Nephron (organoid): Measurements from ENCODE around the gene ZNF343.
A peak's percentile ranks its signal among the peaks of the same experiment; 100 is the strongest.

Experiments used
- H3K27ac Mint-ChIP-seq, 3 experiments: 2 replicates each; pipeline ENCODE4 v1.8.0; 2020; ENCODE audit warnings: mixed read lengths in 3 of 3, mild to moderate bottlenecking in 2 of 3, moderate library complexity in 1 of 3
- H3K27me3 Mint-ChIP-seq: 2 replicates; pipeline ENCODE4 v1.8.0; 2021; ENCODE audit warnings: low read depth, mild to moderate bottlenecking, moderate library complexity, mixed read lengths
- H3K36me3 Mint-ChIP-seq: 2 replicates; pipeline ENCODE4 v1.8.0; 2020; ENCODE audit warnings: low read depth, mixed read lengths
- H3K4me1 Mint-ChIP-seq: 2 replicates; pipeline ENCODE4 v1.8.0; 2020; ENCODE audit warnings: mixed read lengths
- H3K4me3 Mint-ChIP-seq, 3 experiments: 2 replicates each; pipeline ENCODE4 v1.8.0; 2020; ENCODE audit warnings: mild to moderate bottlenecking in 3 of 3, mixed read lengths in 3 of 3, moderate library complexity in 2 of 3
- H3K9me3 Mint-ChIP-seq: 2 replicates; pipeline ENCODE4 v1.8.0; 2020; ENCODE audit warnings: mixed read lengths
- TF ChIP-seq, protein P1 (sequence below), 3 experiments: fragments of 200-600 bp; sonication (generic); IDR thresholded peaks; one replicate each; pipeline ENCODE4 v1.5.0; 2021; ENCODE audit warnings: antibody characterized with exemption in 3 of 3; ENCODE audit not compliant: unreplicated experiment in 3 of 3

ZNF343 gene

GRCh38 chr20:2455771-2456497 is 52.8 kb downstream of the ZNF343 start:
- Mint-ChIP-seq H3K27ac (no peak overlapping the region), H3K36me3 (peaks cover 24% of the 10 kb centered on the region), H3K9me3 (no peaks in the 10 kb centered on the region), H3K27me3 (no peaks in the 10 kb centered on the region), H3K4me3 (no peak overlapping the region), H3K4me1 (no peaks in the 10 kb centered on the region)
- TF ChIP-seq, protein P1, sequence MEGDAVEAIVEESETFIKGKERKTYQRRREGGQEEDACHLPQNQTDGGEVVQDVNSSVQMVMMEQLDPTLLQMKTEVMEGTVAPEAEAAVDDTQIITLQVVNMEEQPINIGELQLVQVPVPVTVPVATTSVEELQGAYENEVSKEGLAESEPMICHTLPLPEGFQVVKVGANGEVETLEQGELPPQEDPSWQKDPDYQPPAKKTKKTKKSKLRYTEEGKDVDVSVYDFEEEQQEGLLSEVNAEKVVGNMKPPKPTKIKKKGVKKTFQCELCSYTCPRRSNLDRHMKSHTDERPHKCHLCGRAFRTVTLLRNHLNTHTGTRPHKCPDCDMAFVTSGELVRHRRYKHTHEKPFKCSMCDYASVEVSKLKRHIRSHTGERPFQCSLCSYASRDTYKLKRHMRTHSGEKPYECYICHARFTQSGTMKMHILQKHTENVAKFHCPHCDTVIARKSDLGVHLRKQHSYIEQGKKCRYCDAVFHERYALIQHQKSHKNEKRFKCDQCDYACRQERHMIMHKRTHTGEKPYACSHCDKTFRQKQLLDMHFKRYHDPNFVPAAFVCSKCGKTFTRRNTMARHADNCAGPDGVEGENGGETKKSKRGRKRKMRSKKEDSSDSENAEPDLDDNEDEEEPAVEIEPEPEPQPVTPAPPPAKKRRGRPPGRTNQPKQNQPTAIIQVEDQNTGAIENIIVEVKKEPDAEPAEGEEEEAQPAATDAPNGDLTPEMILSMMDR (IDR thresholded peaks at IDR 0.05; ENCODE audit: unreplicated experiment in 3 of 3): no peak

DNA sequence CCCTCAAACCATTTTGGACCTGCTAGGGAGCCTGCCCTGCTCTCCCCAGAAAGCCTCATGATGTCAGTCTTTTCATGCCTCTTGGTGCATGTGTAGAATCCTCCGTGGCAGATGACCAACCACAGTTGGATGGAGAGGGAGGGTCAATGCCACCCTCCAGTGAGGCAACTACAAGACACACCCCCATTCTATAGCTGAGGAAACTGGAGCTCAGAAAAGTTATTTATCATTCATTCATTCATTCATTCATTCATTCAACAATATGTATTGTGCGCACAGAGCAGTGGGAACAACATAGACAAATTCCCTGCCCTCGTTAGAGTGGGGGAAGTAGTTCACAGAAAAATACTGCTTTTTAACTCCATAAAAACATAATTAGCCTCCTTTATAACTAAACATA is 54.9 kb downstream of the ZNF343 start:
- TF ChIP-seq, protein P1 (IDR thresholded peaks at IDR 0.05; ENCODE audit: unreplicated experiment in 3 of 3): no peak
- H3K36me3 Mint-ChIP-seq: peaks cover 3% of the 10 kb centered on the region
- H3K4me3 Mint-ChIP-seq: no peak overlapping the region
- H3K9me3 Mint-ChIP-seq: no peaks in the 10 kb centered on the region
- no peaks in the 10 kb centered on the region for H3K27me3 Mint-ChIP-seq
- no peak overlapping the region for H3K27ac Mint-ChIP-seq
- no peaks in the 10 kb centered on the region for H3K4me1 Mint-ChIP-seq

DNA sequence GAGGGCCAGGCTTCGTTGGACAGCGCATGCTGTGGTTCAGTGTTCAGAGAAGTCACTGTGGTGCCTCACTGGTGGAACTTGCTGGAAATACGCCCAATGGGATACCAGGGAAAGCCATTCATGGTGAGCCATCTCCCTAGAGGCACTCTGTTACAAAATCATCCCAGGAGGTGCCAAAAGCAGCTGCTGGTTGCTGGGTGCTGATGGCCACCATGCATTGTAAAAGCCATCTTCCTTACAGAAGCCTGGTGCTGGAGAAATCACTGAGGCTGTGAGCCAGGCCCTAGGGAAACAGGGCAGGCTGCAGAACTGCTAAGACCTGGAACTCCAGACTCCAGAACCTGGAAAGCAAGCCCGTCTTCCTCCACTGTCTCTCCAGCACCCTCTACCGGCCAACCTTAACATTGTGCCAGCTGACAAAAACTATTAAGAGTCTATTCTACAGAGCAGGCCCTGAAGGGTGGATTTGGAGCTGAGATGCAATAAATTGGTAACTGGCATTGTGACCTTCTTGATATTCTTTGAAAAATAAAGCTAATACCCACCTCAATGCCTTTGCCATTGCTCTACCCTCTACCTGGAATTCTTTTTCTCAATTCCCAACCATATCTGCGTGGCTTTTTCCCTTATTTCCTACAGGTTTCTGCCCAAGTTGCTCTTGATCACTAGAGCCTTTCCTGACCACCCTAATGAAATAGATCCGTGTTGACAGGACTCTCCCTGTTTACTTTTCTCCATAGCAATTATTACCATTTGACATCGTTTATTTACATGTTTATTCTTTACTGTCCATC is 56.6 kb downstream of the ZNF343 start:
- no peaks in the 10 kb centered on the region for H3K4me1 Mint-ChIP-seq

DNA sequence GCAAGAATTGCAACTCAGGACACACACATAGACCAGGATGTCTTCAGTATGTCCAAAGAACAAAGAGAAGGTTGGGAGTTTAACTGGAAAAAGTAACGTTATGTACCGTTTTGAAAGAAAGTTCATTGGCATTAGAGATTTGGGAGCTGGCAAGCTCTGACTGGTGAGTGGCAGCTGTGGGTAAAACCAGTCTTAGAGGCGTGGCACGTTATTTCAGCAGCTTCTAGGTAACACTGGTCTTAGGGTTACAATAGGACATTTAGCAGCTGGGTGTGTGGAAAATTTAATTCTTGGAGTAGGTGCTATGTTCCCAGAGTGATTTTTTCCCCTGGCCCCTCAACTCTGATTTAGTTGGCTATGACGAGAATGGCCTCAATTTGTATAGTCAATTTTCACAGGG is 57.3 kb downstream of the ZNF343 start:
- Mint-ChIP-seq H3K4me3 (no peak overlapping the region), H3K9me3 (no peaks in the 10 kb centered on the region), H3K4me1 (no peaks in the 10 kb centered on the region), H3K27me3 (no peaks in the 10 kb centered on the region), H3K36me3 (no peaks in the 10 kb centered on the region), H3K27ac (no peak overlapping the region)
- TF ChIP-seq, protein P1 (IDR thresholded peaks at IDR 0.05; ENCODE audit: unreplicated experiment in 3 of 3): no peak

More for the DNA sequence above, 56.6 kb downstream of the ZNF343 start:
- no peaks in the 10 kb centered on the region for H3K27me3 Mint-ChIP-seq
- H3K9me3 Mint-ChIP-seq: no peaks in the 10 kb centered on the region
- H3K27ac Mint-ChIP-seq: no peak overlapping the region
- TF ChIP-seq, protein P1 (IDR thresholded peaks at IDR 0.05; ENCODE audit: unreplicated experiment in 3 of 3): peak; percentile 81 to 86 (median 82)
- H3K4me3 Mint-ChIP-seq: no peak overlapping the region
- no peaks in the 10 kb centered on the region for H3K36me3 Mint-ChIP-seq

GRCh38 chr20:2449386-2449785 is 59.3 kb downstream of the ZNF343 start:
- H3K4me1 Mint-ChIP-seq: no peaks in the 10 kb centered on the region
- no peak overlapping the region for H3K27ac Mint-ChIP-seq
- TF ChIP-seq, protein P1 (IDR thresholded peaks at IDR 0.05; ENCODE audit: unreplicated experiment in 3 of 3): no peak
- no peak overlapping the region for H3K4me3 Mint-ChIP-seq
- H3K27me3 Mint-ChIP-seq: no peaks in the 10 kb centered on the region
- H3K9me3 Mint-ChIP-seq: no peaks in the 10 kb centered on the region
- no peaks in the 10 kb centered on the region for H3K36me3 Mint-ChIP-seq
